GM12874 (cell line): ENCODE data around the gene B4GALT5.

Source experiments
- TF ChIP-seq, protein P1 (sequence below): IDR thresholded peaks from 2 replicates; pipeline ENCODE4 v1.5.1; 2011; ENCODE audit warnings: low read depth, mild to moderate bottlenecking, control low read depth, low read length, moderate library complexity; ENCODE audit not compliant: insufficient read depth

B4GALT5 gene

DNA sequence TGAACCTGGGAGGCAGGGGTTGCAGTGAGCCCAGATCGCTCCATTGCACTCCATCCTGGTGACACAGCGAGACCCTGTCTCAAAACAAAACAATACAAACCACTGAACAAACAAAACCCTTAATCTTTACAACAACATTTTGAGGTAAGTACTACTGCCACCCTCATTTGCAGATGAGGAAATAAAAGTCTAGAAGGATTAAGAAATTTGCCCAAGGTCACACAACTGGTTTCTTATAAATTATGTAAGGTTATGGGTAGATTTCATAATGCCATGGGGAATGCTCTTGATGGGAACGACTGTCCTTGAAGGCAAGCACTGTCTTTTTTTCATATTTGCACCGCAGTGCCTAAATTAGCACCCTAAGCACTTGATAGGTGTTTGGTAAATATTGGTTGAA is 13.8 kb upstream of the B4GALT5 start:
- TF ChIP-seq, protein P1, sequence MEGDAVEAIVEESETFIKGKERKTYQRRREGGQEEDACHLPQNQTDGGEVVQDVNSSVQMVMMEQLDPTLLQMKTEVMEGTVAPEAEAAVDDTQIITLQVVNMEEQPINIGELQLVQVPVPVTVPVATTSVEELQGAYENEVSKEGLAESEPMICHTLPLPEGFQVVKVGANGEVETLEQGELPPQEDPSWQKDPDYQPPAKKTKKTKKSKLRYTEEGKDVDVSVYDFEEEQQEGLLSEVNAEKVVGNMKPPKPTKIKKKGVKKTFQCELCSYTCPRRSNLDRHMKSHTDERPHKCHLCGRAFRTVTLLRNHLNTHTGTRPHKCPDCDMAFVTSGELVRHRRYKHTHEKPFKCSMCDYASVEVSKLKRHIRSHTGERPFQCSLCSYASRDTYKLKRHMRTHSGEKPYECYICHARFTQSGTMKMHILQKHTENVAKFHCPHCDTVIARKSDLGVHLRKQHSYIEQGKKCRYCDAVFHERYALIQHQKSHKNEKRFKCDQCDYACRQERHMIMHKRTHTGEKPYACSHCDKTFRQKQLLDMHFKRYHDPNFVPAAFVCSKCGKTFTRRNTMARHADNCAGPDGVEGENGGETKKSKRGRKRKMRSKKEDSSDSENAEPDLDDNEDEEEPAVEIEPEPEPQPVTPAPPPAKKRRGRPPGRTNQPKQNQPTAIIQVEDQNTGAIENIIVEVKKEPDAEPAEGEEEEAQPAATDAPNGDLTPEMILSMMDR: no peak

DNA sequence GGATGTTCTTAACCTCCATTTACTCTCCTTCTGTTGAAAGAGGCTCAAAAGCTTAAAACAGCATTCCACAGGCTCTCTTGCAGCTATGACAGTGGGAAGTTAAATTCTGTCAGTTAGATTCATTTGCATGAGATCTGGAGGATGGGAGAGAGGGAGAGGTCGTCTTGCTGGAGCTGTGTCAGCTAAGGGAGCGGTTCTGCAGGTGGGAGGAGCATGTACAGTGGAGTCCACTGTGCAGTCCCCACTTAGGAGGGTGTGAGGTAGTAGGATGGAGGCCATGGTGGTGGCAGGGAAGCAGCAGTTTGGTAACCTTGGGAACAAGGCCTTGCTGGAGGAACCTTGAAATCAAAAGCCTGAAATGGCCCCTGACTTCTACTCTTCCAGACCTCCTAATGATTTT is 12.0 kb upstream of the B4GALT5 start:
- TF ChIP-seq, protein P1: no peak

DNA sequence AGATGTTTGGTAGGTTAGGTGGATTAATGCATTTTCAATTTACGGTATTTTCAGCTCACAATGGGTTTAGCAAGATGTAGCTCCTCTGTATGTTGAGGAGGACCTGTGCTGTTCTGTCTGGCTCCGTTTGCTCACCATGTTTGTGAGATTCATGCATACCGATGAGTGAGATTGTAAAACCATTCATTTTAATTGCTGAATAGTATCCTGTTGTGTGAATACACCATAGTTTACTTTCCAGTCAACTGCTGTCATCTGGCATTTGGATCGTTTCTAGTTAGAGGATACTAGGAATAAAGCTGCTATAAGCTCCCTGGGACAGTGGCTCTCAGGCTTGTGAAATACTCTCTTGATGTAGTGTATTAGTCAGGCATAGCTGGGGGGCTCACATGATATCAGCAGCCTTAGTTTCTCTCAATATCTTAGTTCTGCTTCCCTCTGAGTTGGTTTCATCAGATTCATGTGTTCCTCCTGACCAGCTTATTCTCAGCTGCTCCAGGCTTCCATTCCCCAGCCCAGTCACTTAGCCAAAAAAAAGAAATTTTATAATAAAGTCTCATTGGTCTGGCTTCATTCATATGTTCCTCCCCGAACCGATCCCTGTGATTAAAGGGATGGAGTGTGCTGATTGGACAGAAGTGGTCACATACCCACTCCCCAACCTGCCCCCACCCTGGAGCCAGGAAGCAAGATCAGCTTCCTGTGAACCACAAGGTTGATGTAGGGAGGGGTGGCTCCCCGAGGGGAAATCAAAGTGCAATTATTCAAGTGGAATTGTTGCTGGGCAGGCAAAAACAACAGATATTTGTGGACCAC is 10.9 kb upstream of the B4GALT5 start:
- TF ChIP-seq, protein P1: no peak

DNA sequence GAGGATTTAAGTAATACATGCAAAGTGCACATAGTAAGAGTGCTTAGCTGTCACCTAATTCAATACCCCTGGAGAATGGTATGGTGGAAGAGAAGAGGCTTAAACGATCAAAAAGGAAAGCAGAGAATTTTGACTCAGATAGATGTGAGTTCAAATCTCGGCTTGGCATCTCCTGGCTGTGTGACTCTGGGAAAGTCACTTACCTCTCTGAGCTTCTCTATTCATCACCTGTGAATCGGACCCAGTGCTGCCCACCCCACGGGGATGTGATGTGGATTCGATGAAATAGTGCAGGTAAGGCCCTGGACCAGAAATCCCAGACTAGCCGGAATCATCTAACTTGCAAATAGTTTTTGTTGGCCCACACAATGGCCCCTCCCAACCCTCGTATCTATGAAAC is 1.8 kb upstream of the B4GALT5 start:
- TF ChIP-seq, protein P1: no peak

DNA sequence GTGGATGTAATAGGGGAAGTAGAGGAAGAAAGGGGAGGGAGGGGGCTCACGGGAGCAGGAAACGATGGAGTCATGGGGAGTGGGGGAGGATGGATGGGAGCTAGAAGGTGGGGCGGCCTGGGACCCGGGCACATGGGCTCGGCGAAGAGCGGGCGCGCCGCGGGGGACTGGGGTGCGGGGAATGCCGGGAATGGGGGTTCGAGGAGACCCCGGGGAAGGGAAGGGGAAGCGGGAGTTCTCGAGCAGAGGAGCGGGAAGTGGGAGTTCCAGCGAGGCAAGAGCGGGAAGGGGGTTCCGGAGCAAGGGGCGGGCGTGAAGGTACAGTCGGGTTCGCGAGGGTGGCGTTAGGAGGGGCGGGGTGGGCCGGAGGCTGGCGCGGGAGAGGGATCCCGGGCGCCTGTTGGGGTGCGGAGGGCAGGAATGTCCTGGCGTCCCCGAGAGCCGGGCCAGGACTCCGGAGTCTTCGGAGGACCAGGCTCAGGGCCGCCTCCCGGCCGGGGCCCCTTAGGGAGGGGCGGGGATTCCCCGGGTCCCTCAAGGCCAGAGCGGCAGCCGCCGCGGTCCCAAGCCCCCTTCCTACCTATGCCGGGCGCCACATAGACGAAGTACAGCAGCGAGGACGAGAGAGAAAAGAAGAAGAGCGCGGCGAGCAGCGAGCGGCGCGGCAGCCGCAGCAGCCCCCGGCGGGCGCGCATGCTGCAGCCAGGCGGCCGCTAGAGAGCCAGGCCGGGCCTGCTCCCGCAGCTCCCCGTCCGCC is 504 bp downstream of the B4GALT5 start:
- TF ChIP-seq, protein P1: no peak

DNA sequence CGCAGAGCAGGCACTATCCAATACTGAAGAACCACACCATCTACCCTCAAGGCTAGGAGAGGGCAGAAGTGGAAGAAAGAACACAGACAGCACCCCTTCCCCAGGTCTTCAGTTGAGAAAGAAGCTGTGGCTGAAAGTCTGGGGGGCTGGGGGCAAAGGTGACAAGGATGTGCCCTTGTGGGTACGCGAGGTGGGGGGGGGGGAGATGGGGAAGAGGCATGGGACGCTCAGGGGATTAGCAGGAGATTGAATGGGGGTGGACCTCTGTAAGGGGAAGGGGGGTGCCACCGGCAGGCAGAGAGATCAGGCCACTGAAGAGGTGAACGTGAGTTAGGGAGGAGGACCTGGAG is 1.1 kb downstream of the B4GALT5 start:
- TF ChIP-seq, protein P1: no peak

DNA sequence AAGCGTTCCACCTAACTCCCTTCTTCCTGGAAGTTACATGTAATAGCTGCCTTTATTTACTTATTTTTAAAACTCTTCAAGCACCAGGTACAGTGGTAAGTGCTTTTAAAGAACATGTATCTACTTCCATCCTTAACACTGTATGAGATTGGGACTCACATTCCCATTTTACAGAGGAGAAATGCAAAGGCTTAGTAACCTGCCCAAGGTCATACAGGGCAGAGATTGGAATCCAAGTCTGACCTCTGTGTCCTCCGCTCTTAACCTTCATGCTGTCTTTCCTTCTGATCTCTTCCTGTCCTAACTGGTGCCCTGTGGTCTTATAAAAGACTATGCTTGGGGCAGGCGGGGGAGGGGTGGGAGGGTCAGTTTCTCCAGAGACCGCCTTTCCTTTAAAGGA is 1.6 kb downstream of the B4GALT5 start:
- TF ChIP-seq, protein P1: no peak
